ENCODE measurements around the gene SLITRK3.
A peak's percentile ranks its signal among the peaks of the same experiment; 100 is the strongest.

The SLITRK3 gene

GRCh38 chr3:165185707-165186327 is 10.4 kb downstream of the SLITRK3 start:
- peak overlapping the region; percentile 44 for H3K4me2 ChIP-seq (ENCODE audit: low read depth, low read length, poor library complexity, severe bottlenecking)
- H2AFZ ChIP-seq (ENCODE audit: low read depth, low read length, severe bottlenecking): peak overlapping the region; percentile 94
- H3K36me3 ChIP-seq (ENCODE audit: low read length): no peaks in the 10 kb centered on the region
- no peaks in the 10 kb centered on the region for H3K9me2 ChIP-seq (replicated peaks; ENCODE audit: insufficient read depth, low read length)
- no peaks in the 10 kb centered on the region for H3F3A ChIP-seq (ENCODE audit: insufficient read depth)
- no peaks in the 10 kb centered on the region for H4K20me1 ChIP-seq (ENCODE audit: low read depth, low read length)
- no peak overlapping the region for H3K4me3 ChIP-seq (ENCODE audit: insufficient read depth, low read length, poor library complexity, severe bottlenecking)
- H3K9ac ChIP-seq (ENCODE audit: low read length): no peak overlapping the region
- no peak for TF ChIP-seq EZH2phosphoT487 (conservative IDR thresholded peaks at IDR 0.05; ENCODE audit: low read length)
- TF ChIP-seq, protein P1, sequence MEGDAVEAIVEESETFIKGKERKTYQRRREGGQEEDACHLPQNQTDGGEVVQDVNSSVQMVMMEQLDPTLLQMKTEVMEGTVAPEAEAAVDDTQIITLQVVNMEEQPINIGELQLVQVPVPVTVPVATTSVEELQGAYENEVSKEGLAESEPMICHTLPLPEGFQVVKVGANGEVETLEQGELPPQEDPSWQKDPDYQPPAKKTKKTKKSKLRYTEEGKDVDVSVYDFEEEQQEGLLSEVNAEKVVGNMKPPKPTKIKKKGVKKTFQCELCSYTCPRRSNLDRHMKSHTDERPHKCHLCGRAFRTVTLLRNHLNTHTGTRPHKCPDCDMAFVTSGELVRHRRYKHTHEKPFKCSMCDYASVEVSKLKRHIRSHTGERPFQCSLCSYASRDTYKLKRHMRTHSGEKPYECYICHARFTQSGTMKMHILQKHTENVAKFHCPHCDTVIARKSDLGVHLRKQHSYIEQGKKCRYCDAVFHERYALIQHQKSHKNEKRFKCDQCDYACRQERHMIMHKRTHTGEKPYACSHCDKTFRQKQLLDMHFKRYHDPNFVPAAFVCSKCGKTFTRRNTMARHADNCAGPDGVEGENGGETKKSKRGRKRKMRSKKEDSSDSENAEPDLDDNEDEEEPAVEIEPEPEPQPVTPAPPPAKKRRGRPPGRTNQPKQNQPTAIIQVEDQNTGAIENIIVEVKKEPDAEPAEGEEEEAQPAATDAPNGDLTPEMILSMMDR (IDR thresholded peaks at IDR 0.05; ENCODE audit: insufficient read depth, low read length, poor library complexity, severe bottlenecking): peak; percentile 65
- H3K79me2 ChIP-seq (ENCODE audit: insufficient read depth, low read length): no peaks in the 10 kb centered on the region
- no peaks in the 10 kb centered on the region for H3K9me3 ChIP-seq (ENCODE audit: insufficient read depth, low read length)
- no peak overlapping the region for H3K27ac ChIP-seq (ENCODE audit: low read depth, low read length)
- no peaks in the 10 kb centered on the region for H3K27me3 ChIP-seq (ENCODE audit: low read length)

DNA sequence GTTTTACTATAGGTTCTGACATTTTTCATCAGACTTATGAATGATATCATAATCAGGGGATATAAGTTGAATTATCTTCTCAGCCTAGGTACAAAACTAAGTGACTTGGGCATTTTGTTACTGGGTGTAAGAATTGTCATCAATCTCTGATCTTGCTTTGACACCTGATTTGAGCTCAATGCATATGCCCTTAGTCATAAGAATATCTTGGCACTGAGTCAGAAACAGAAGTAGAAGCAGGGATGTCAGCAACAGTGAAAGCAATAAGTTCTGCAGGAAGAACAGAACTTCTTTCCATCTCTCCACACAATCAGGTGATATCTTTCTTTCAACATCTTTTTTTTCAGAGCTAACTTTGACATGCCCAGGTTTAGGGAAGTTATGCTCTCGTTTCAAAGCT is 14.6 kb downstream of the SLITRK3 start:
- H3K4me3 ChIP-seq (ENCODE audit: insufficient read depth, low read length, poor library complexity, severe bottlenecking): no peak overlapping the region
- no peaks in the 10 kb centered on the region for H3K27me3 ChIP-seq (ENCODE audit: low read length)
- H3F3A ChIP-seq (ENCODE audit: insufficient read depth): no peaks in the 10 kb centered on the region
- H3K27ac ChIP-seq (ENCODE audit: low read depth, low read length): no peak overlapping the region
- H3K9ac ChIP-seq (ENCODE audit: low read length): no peak overlapping the region
- H2AFZ ChIP-seq (ENCODE audit: low read depth, low read length, severe bottlenecking): peak overlapping the region; percentile 77
- H3K79me2 ChIP-seq (ENCODE audit: insufficient read depth, low read length): no peaks in the 10 kb centered on the region
- no peaks in the 10 kb centered on the region for H3K36me3 ChIP-seq (ENCODE audit: low read length)
- no peaks in the 10 kb centered on the region for H4K20me1 ChIP-seq (ENCODE audit: low read depth, low read length)
- no peaks in the 10 kb centered on the region for H3K9me3 ChIP-seq (ENCODE audit: insufficient read depth, low read length)
- H3K9me2 ChIP-seq (replicated peaks; ENCODE audit: insufficient read depth, low read length): no peaks in the 10 kb centered on the region
- TF ChIP-seq EZH2phosphoT487 (conservative IDR thresholded peaks at IDR 0.05; ENCODE audit: low read length): no peak
- TF ChIP-seq, protein P1 (IDR thresholded peaks at IDR 0.05; ENCODE audit: insufficient read depth, low read length, poor library complexity, severe bottlenecking): no peak
- no peak overlapping the region for H3K4me2 ChIP-seq (ENCODE audit: low read depth, low read length, poor library complexity, severe bottlenecking)

DNA sequence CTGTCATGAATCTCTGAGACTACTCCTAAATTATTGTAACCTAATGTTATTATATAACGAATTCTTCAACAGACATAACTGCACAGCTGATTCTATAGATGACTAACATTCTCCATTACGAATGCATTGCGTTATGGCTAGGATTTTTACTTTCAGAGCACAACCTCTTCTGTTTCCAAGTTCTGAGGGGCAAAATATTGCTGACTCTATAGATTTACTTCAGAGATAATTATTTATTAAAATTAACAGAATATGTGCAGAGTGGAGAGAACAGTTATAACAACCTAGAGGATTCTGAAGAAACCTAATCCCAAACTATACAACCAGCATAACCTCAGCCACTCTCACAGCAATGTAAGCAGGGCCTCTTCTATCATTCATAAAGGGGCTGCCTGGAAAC is 25.9 kb downstream of the SLITRK3 start:
- Histone ChIP-seq H3K9ac (ENCODE audit: low read length) (no peak overlapping the region), H3K9me2 (replicated peaks; ENCODE audit: insufficient read depth, low read length) (no peaks in the 10 kb centered on the region), H2AFZ (ENCODE audit: low read depth, low read length, severe bottlenecking) (no peak overlapping the region), H3K79me2 (ENCODE audit: insufficient read depth, low read length) (no peaks in the 10 kb centered on the region), H3K27me3 (ENCODE audit: low read length) (no peaks in the 10 kb centered on the region), H4K20me1 (ENCODE audit: low read depth, low read length) (no peaks in the 10 kb centered on the region), H3K27ac (ENCODE audit: low read depth, low read length) (no peak overlapping the region), H3K4me3 (ENCODE audit: insufficient read depth, low read length, poor library complexity, severe bottlenecking) (no peak overlapping the region), H3K9me3 (ENCODE audit: insufficient read depth, low read length) (no peaks in the 10 kb centered on the region), H3F3A (ENCODE audit: insufficient read depth) (no peaks in the 10 kb centered on the region), H3K4me2 (ENCODE audit: low read depth, low read length, poor library complexity, severe bottlenecking) (no peak overlapping the region), H3K36me3 (ENCODE audit: low read length) (no peaks in the 10 kb centered on the region)
- TF ChIP-seq EZH2phosphoT487 (conservative IDR thresholded peaks at IDR 0.05; ENCODE audit: low read length): no peak
- TF ChIP-seq, protein P1 (IDR thresholded peaks at IDR 0.05; ENCODE audit: insufficient read depth, low read length, poor library complexity, severe bottlenecking): no peak
